WTC11 (cell line): Measurements from ENCODE around the gene CYB561D1. TPM values are rescaled to one million over a fixed set of nuclear protein-coding genes. Genes with fewer than 3 reads are reported as not detected.

ENCODE experiments used
- ATAC-seq: fragments of 200-7000 bp; cut with Tn5 transposase; 2 replicates; pipeline ENCODE4 v1.10.0; 2021; ENCODE audit warnings: mild to moderate bottlenecking, moderate library complexity
- CTCF ChIA-PET: fragments of 300-600 bp; sonication (Branson Sonifier 250); formaldehyde crosslinking; loops from one replicate; lab custom pipeline; 2021; ENCODE audit warnings: antibody characterized with exemption; lab: Charles Lee
- POLR2A ChIA-PET: fragments of 350-600 bp; sonication (Branson Sonifier 250); formaldehyde crosslinking; loops from one replicate; lab custom pipeline; 2021; ENCODE audit warnings: antibody characterized with exemption; lab: Charles Lee
- DNase-seq: peaks from one replicate; pipeline ENCODE4 v3.0.0; 2021; ENCODE audit warnings: low spot score
- H3K27ac Mint-ChIP-seq: 2 replicates; pipeline ENCODE4 v1.8.0; 2021; ENCODE audit warnings: mixed read lengths
- H3K27me3 Mint-ChIP-seq: 2 replicates; pipeline ENCODE4 v1.8.0; 2021; ENCODE audit warnings: low read depth, mild to moderate bottlenecking, moderate library complexity, mixed read lengths
- H3K36me3 Mint-ChIP-seq: 2 replicates; pipeline ENCODE4 v1.8.0; 2021; ENCODE audit warnings: mixed read lengths
- H3K4me1 Mint-ChIP-seq: 2 replicates; pipeline ENCODE4 v1.8.0; 2022; ENCODE audit warnings: mixed read lengths
- H3K4me3 Mint-ChIP-seq: 2 replicates; pipeline ENCODE4 v1.8.0; 2021; ENCODE audit warnings: mild to moderate bottlenecking, moderate library complexity, mixed read lengths
- H3K9me3 Mint-ChIP-seq: 2 replicates; pipeline ENCODE4 v1.8.0; 2021; ENCODE audit warnings: mixed read lengths
- EMX1 ChIP-seq: fragments of 250-450 bp; sonication (Bioruptor Pico); IDR thresholded peaks from 2 replicates; pipeline ENCODE4 v1.8.0; 2021; ENCODE audit warnings: mild to moderate bottlenecking
- ESRRA ChIP-seq: sonication (generic); formaldehyde crosslinking; IDR thresholded peaks from 2 replicates; pipeline ENCODE4 v1.8.1; 2022; ENCODE audit warnings: mild to moderate bottlenecking, missing genetic modification reagents, borderline replicate concordance
- KAT7 ChIP-seq: sonication (generic); formaldehyde crosslinking; IDR thresholded peaks from 2 replicates; pipeline ENCODE4 v1.8.1; 2023; ENCODE audit warnings: missing genetic modification reagents, mild to moderate bottlenecking, borderline replicate concordance
- NR1H2 ChIP-seq: sonication (generic); formaldehyde crosslinking; IDR thresholded peaks from 2 replicates; pipeline ENCODE4 v1.9.0; 2021; ENCODE audit warnings: mild to moderate bottlenecking, moderate library complexity, missing genetic modification reagents
- OVOL2 ChIP-seq: fragments of 250-450 bp; sonication (Bioruptor Pico); IDR thresholded peaks from 2 replicates; pipeline ENCODE4 v1.9.0; 2021; ENCODE audit warnings: mild to moderate bottlenecking, borderline replicate concordance
- SMAD4 ChIP-seq: sonication (generic); formaldehyde crosslinking; IDR thresholded peaks from 2 replicates; pipeline ENCODE4 v1.8.0; 2022; ENCODE audit warnings: mild to moderate bottlenecking, missing genetic modification reagents
- ZNF138 ChIP-seq: sonication (generic); formaldehyde crosslinking; conservative IDR thresholded peaks from 2 replicates; pipeline ENCODE4 v1.8.1; 2022; ENCODE audit warnings: mild to moderate bottlenecking, moderate library complexity, missing genetic modification reagents
- ZNF232 ChIP-seq: sonication (generic); formaldehyde crosslinking; IDR thresholded peaks from 2 replicates; pipeline ENCODE4 v1.8.0; 2022; ENCODE audit warnings: mild to moderate bottlenecking, missing genetic modification reagents
- ZNF671 ChIP-seq: fragments of 250-450 bp; sonication (Bioruptor Pico); IDR thresholded peaks from 2 replicates; pipeline ENCODE4 v1.8.0; 2021; ENCODE audit warnings: mild to moderate bottlenecking
- total RNA-seq: library from RNA; stranded (reverse); gene quantifications from 3 replicates; pipeline ENCODE4 v1.2.3, GENCODE V29; 2021
- TF ChIP-seq, protein P1 (sequence below): sonication (generic); formaldehyde crosslinking; IDR thresholded peaks from 2 replicates; pipeline ENCODE4 v1.8.0; 2023; ENCODE audit warnings: missing genetic modification reagents, mild to moderate bottlenecking, borderline replicate concordance
- TF ChIP-seq, protein P2 (sequence below): sonication (generic); formaldehyde crosslinking; conservative IDR thresholded peaks from 2 replicates; pipeline ENCODE4 v1.8.1; 2023; ENCODE audit warnings: mild to moderate bottlenecking, low read depth, missing genetic modification reagents, moderate library complexity
- TF ChIP-seq, protein P3 (sequence below): sonication (generic); formaldehyde crosslinking; IDR thresholded peaks from 2 replicates; pipeline ENCODE4 v1.8.1; 2022; ENCODE audit warnings: low read depth, missing genetic modification reagents, borderline replicate concordance
- TF ChIP-seq, protein P4 (sequence below): sonication (generic); formaldehyde crosslinking; IDR thresholded peaks from 2 replicates; pipeline ENCODE4 v1.8.1; 2022; ENCODE audit warnings: low read depth, mild to moderate bottlenecking, moderate library complexity, missing genetic modification reagents, borderline replicate concordance
- TF ChIP-seq, protein P5 (sequence below): sonication (generic); formaldehyde crosslinking; IDR thresholded peaks from 2 replicates; pipeline ENCODE4 v1.8.1; 2023; ENCODE audit warnings: mild to moderate bottlenecking, missing genetic modification reagents, moderate library complexity
- TF ChIP-seq, protein P6 (sequence below): sonication (generic); formaldehyde crosslinking; IDR thresholded peaks from 2 replicates; pipeline ENCODE4 v1.8.1; 2022; ENCODE audit warnings: mild to moderate bottlenecking, missing genetic modification reagents, moderate library complexity, borderline replicate concordance

Gene CYB561D1
- total RNA-seq, 1 experiment from 2014 or later, result 6.7 TPM

DNA sequence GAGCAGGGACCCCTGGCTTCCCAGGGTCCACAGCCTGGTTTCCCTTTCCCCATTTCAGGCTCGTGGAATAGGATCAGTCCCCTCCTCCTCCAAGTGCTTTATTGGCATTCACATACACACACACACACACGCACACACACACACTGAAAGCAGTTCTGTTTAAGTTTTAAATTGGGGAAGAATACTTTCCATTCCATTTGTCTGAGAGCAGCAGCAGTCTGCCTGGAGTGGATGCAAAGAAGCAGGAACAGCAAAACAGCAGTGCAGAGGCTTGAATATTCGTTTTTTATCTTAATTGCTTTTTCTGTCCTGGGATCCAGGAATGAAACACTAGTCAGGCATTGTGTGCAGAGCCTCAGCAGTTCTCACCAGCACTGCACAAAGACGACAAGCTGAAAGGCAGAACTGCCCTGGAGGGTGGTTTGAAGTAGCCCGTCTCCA, 7.1 kb downstream of the CYB561D1 start (continued):
- TF ChIP-seq, protein P1, sequence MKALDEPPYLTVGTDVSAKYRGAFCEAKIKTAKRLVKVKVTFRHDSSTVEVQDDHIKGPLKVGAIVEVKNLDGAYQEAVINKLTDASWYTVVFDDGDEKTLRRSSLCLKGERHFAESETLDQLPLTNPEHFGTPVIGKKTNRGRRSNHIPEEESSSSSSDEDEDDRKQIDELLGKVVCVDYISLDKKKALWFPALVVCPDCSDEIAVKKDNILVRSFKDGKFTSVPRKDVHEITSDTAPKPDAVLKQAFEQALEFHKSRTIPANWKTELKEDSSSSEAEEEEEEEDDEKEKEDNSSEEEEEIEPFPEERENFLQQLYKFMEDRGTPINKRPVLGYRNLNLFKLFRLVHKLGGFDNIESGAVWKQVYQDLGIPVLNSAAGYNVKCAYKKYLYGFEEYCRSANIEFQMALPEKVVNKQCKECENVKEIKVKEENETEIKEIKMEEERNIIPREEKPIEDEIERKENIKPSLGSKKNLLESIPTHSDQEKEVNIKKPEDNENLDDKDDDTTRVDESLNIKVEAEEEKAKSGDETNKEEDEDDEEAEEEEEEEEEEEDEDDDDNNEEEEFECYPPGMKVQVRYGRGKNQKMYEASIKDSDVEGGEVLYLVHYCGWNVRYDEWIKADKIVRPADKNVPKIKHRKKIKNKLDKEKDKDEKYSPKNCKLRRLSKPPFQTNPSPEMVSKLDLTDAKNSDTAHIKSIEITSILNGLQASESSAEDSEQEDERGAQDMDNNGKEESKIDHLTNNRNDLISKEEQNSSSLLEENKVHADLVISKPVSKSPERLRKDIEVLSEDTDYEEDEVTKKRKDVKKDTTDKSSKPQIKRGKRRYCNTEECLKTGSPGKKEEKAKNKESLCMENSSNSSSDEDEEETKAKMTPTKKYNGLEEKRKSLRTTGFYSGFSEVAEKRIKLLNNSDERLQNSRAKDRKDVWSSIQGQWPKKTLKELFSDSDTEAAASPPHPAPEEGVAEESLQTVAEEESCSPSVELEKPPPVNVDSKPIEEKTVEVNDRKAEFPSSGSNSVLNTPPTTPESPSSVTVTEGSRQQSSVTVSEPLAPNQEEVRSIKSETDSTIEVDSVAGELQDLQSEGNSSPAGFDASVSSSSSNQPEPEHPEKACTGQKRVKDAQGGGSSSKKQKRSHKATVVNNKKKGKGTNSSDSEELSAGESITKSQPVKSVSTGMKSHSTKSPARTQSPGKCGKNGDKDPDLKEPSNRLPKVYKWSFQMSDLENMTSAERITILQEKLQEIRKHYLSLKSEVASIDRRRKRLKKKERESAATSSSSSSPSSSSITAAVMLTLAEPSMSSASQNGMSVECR (CRISPR knock-in tag), result no peak
- TF ChIP-seq ZNF671 (CRISPR knock-in tag) (no peak), ZNF232 (no peak)

DNA sequence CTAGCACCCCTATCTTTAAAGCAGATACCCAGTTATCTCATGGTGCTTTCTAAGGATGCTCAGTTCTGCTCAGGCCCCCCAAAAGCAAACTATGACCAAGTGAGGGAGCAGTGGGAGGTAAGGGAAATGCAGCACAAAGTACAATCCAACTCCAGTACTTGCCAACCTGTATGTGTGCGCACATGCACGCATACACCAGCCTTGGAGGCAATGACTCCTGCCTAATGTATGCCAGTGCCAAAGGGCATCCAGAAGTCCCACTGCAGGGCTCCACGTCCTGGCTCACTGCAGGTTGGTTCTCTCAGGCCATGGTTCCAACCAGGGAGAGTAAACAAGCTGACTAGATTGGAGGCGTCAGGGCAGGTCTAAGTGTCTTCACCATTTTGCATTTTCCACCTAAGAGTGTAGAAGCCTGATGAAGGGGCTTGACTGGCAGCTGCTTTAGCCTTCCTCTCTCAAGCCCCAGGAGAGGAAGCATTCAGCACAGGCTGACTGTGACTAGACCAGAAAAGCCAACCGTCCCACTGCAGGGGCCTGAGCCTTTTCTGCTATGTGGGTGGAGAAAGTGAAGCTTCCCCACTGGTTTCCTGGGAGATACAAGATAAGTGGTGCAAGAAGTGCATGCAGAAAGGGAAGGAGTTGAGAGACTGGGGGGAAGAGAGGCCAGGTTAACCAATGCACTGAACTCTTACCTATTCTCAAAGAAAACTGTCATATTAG, 7.9 kb downstream of the CYB561D1 start:
- TF ChIP-seq SMAD4 (CRISPR knock-in tag) (no peak), ESRRA (CRISPR knock-in tag) (no peak), OVOL2 (CRISPR knock-in tag) (no peak), EMX1 (CRISPR knock-in tag) (no peak), ZNF138 (CRISPR knock-in tag) (no peak), KAT7 (CRISPR knock-in tag) (no peak), NR1H2 (CRISPR knock-in tag) (no peak)
- TF ChIP-seq, protein P2, sequence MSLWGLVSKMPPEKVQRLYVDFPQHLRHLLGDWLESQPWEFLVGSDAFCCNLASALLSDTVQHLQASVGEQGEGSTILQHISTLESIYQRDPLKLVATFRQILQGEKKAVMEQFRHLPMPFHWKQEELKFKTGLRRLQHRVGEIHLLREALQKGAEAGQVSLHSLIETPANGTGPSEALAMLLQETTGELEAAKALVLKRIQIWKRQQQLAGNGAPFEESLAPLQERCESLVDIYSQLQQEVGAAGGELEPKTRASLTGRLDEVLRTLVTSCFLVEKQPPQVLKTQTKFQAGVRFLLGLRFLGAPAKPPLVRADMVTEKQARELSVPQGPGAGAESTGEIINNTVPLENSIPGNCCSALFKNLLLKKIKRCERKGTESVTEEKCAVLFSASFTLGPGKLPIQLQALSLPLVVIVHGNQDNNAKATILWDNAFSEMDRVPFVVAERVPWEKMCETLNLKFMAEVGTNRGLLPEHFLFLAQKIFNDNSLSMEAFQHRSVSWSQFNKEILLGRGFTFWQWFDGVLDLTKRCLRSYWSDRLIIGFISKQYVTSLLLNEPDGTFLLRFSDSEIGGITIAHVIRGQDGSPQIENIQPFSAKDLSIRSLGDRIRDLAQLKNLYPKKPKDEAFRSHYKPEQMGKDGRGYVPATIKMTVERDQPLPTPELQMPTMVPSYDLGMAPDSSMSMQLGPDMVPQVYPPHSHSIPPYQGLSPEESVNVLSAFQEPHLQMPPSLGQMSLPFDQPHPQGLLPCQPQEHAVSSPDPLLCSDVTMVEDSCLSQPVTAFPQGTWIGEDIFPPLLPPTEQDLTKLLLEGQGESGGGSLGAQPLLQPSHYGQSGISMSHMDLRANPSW, result no peak
- TF ChIP-seq, protein P3, sequence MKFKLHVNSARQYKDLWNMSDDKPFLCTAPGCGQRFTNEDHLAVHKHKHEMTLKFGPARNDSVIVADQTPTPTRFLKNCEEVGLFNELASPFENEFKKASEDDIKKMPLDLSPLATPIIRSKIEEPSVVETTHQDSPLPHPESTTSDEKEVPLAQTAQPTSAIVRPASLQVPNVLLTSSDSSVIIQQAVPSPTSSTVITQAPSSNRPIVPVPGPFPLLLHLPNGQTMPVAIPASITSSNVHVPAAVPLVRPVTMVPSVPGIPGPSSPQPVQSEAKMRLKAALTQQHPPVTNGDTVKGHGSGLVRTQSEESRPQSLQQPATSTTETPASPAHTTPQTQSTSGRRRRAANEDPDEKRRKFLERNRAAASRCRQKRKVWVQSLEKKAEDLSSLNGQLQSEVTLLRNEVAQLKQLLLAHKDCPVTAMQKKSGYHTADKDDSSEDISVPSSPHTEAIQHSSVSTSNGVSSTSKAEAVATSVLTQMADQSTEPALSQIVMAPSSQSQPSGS (CRISPR knock-in tag), result no peak
- TF ChIP-seq, protein P4, sequence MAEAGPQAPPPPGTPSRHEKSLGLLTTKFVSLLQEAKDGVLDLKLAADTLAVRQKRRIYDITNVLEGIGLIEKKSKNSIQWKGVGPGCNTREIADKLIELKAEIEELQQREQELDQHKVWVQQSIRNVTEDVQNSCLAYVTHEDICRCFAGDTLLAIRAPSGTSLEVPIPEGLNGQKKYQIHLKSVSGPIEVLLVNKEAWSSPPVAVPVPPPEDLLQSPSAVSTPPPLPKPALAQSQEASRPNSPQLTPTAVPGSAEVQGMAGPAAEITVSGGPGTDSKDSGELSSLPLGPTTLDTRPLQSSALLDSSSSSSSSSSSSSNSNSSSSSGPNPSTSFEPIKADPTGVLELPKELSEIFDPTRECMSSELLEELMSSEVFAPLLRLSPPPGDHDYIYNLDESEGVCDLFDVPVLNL (CRISPR knock-in tag), result no peak
- TF ChIP-seq, protein P5, sequence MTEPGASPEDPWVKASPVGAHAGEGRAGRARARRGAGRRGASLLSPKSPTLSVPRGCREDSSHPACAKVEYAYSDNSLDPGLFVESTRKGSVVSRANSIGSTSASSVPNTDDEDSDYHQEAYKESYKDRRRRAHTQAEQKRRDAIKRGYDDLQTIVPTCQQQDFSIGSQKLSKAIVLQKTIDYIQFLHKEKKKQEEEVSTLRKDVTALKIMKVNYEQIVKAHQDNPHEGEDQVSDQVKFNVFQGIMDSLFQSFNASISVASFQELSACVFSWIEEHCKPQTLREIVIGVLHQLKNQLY, result no peak
- TF ChIP-seq, protein P6, sequence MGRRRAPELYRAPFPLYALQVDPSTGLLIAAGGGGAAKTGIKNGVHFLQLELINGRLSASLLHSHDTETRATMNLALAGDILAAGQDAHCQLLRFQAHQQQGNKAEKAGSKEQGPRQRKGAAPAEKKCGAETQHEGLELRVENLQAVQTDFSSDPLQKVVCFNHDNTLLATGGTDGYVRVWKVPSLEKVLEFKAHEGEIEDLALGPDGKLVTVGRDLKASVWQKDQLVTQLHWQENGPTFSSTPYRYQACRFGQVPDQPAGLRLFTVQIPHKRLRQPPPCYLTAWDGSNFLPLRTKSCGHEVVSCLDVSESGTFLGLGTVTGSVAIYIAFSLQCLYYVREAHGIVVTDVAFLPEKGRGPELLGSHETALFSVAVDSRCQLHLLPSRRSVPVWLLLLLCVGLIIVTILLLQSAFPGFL (CRISPR knock-in tag), result no peak
- TF ChIP-seq, protein P1 (CRISPR knock-in tag), result no peak
- ATAC-seq (no peak), DNase-seq (no peak)
- Mint-ChIP-seq H3K36me3 (no peaks in the 10 kb centered on the region), H3K4me3 (no peak overlapping the region), H3K27me3 (peaks cover 3% of the 10 kb centered on the region; the same call in 1 of the 2 replicates), H3K27ac (no peak overlapping the region), H3K4me1 (peaks cover 28% of the 10 kb centered on the region), H3K9me3 (no peaks in the 10 kb centered on the region)
- ChIA-PET CTCF (interaction anchor here (0.8 to 13.8 kb wide), 5 partner anchors 8 to 44 kb away, joined by 3 to 740 read pairs (median 5); partner anchors contain the start of genes CYB561D1 and GPR61), POLR2A (no interaction called here)
